Liver (tissue), 9 donors: ENCODE results near the gene GJC1. TPM values are rescaled to one million over a fixed set of nuclear protein-coding genes. Genes with fewer than 3 reads are reported as not detected.

Experiments used
- DNase-seq: peaks from one replicate; pipeline ENCODE4 v3.0.0-alpha.2; 2017; ENCODE audit warnings: low spot score
- H3K27ac ChIP-seq, 2 donors: one replicate each; pipeline ENCODE4 v1.7.0; 2013; ENCODE audit warnings: inconsistent platforms in 2 of 2, low read length in 2 of 2, control low read depth in 1 of 2, low read depth in 1 of 2, mild to moderate bottlenecking in 1 of 2
- H3K27me3 ChIP-seq, 4 donors: one replicate each; pipeline versions ENCODE4 v1.6.1 to v1.7.0; 2013; ENCODE audit warnings: low read length in 3 of 4, inconsistent platforms in 1 of 4, mild to moderate bottlenecking in 1 of 4, moderate library complexity in 1 of 4; ENCODE audit not compliant: control insufficient read depth in 4 of 4, insufficient read depth in 4 of 4
- H3K36me3 ChIP-seq, 4 donors: one replicate each; pipeline versions ENCODE4 v1.6.1 to v1.7.0; 2013; ENCODE audit warnings: low read length in 3 of 4, mild to moderate bottlenecking in 3 of 4, low read depth in 1 of 4, moderate library complexity in 1 of 4; ENCODE audit not compliant: control insufficient read depth in 4 of 4, insufficient read depth in 3 of 4
- H3K4me1 ChIP-seq, 4 donors: one replicate each; pipeline versions ENCODE4 v1.6.1 to v1.7.0; 2013; ENCODE audit warnings: low read length in 3 of 4, mild to moderate bottlenecking in 3 of 4, moderate library complexity in 1 of 4; ENCODE audit not compliant: control insufficient read depth in 4 of 4, insufficient read depth in 4 of 4
- H3K4me3 ChIP-seq, 3 donors: one replicate each; pipeline versions ENCODE4 v1.6.1 to v1.7.0; 2013; ENCODE audit warnings: low read length in 3 of 3, control low read depth in 1 of 3, low read depth in 1 of 3, mild to moderate bottlenecking in 1 of 3
- H3K9ac ChIP-seq, 2 donors: one replicate each; pipeline ENCODE4 v1.7.0; 2013; ENCODE audit warnings: low read length in 2 of 2, mild to moderate bottlenecking in 2 of 2, moderate library complexity in 2 of 2, control low read depth in 1 of 2, low read depth in 1 of 2
- H3K9me3 ChIP-seq, 4 donors: one replicate each; pipeline versions ENCODE4 v1.6.1 to v1.7.0; 2013; ENCODE audit warnings: low read length in 3 of 4; ENCODE audit not compliant: control insufficient read depth in 4 of 4
- EGR1 ChIP-seq, 2 donors: IDR thresholded peaks; 2 replicates each; pipeline ENCODE4 v1.6.1; 2016 to 2018; ENCODE audit warnings: antibody characterized with exemption in 2 of 2, low read depth in 2 of 2
- FOXA1 ChIP-seq: IDR thresholded peaks from 2 replicates; pipeline ENCODE4 v1.6.1; 2016; ENCODE audit warnings: antibody characterized with exemption
- FOXA2 ChIP-seq: IDR thresholded peaks from 2 replicates; pipeline ENCODE4 v1.6.1; 2016; ENCODE audit warnings: antibody characterized with exemption
- GABPA ChIP-seq, 2 donors: IDR thresholded peaks in 1 of 2; conservative IDR thresholded peaks in 1 of 2; 2 replicates each; pipeline ENCODE4 v1.6.1; 2016; ENCODE audit warnings: antibody characterized with exemption in 2 of 2, mild to moderate bottlenecking in 1 of 2, moderate library complexity in 1 of 2
- HNF4A ChIP-seq, 2 donors: conservative IDR thresholded peaks; 2 replicates each; pipeline ENCODE4 v1.6.1; 2016; ENCODE audit warnings: antibody characterized with exemption in 2 of 2, mild to moderate bottlenecking in 2 of 2
- HNF4G ChIP-seq: IDR thresholded peaks from 2 replicates; pipeline ENCODE4 v1.6.1; 2016; ENCODE audit warnings: antibody characterized with exemption
- JUND ChIP-seq, 2 donors: IDR thresholded peaks; 2 replicates each; pipeline ENCODE4 v1.6.1; 2016; ENCODE audit warnings: antibody characterized with exemption in 2 of 2
- NR2F2 ChIP-seq: IDR thresholded peaks from 2 replicates; pipeline ENCODE4 v1.6.1; 2016; ENCODE audit warnings: antibody characterized with exemption
- RAD21 ChIP-seq, 2 donors: IDR thresholded peaks; 2 replicates each; pipeline ENCODE4 v1.6.1; 2016; ENCODE audit warnings: antibody characterized with exemption in 2 of 2, mild to moderate bottlenecking in 2 of 2
- RXRA ChIP-seq, 2 donors: IDR thresholded peaks; 2 replicates each; pipeline ENCODE4 v1.6.1; 2017 to 2018; ENCODE audit warnings: antibody characterized with exemption in 2 of 2, mild to moderate bottlenecking in 1 of 2
- TAF1 ChIP-seq: conservative IDR thresholded peaks from 2 replicates; pipeline ENCODE4 v1.6.1; 2016; ENCODE audit warnings: antibody characterized with exemption, mild to moderate bottlenecking
- YY1 ChIP-seq: IDR thresholded peaks from 2 replicates; pipeline ENCODE4 v1.6.1; 2016; ENCODE audit warnings: antibody characterized with exemption, mild to moderate bottlenecking
- WGBS: extraction: QIAGEN DNeasy Blood & Tissue Kit; methylation state at CpG from one replicate; pipeline ENCODE4 v1.1.7; 2013; 5-methylcytosine and 5-hydroxymethylcytosine counted together
- polyA plus RNA-seq, 2 donors: library from polyadenylated mRNA; stranded (reverse) in 1 of 2; unstranded in 1 of 2; fragments of 200-250 nt in 1 of 2; fragments of >200 nt in 1 of 2; fragmentation: Nextera tagmentation in 1 of 2; extraction: Ambion mirVana in 1 of 2; gene quantifications; one replicate each; pipeline versions ENCODE4 v1.2.1 to v1.2.3, GENCODE V29; 2013 to 2015
- total RNA-seq, 2 donors: library from RNA; depleted of rRNA; stranded (reverse); fragments of >200 nt; gene quantifications; one replicate each; pipeline ENCODE4 v1.2.3, GENCODE V29; 2014
- TF ChIP-seq, protein P1 (sequence below): IDR thresholded peaks from 2 replicates; pipeline ENCODE4 v1.6.1; 2016; ENCODE audit warnings: antibody characterized with exemption
- TF ChIP-seq, protein P2 (sequence below): IDR thresholded peaks from 2 replicates; pipeline ENCODE4 v1.6.1; 2016; ENCODE audit warnings: antibody characterized with exemption
- TF ChIP-seq, protein P3 (sequence below): IDR thresholded peaks from 2 replicates; pipeline ENCODE4 v1.6.1; 2016; ENCODE audit warnings: antibody characterized with exemption
- TF ChIP-seq, protein P4 (sequence below): fragments of 150-350 bp; IDR thresholded peaks from 2 replicates; pipeline ENCODE4 v1.5.1; 2017; ENCODE audit warnings: improper control_type of control experiment, low read depth, low read length; ENCODE audit not compliant: missing input control
- TF ChIP-seq, protein P5 (sequence below): IDR thresholded peaks from 2 replicates; pipeline ENCODE4 v1.6.1; 2016; ENCODE audit warnings: antibody characterized with exemption, mild to moderate bottlenecking
- donor health status: healthy.
- donor health status: healthy.
- donor health status: healthy.
- donor health status: healthy.
- donor health status: healthy.

Gene GJC1
- total and polyA plus RNA-seq, 4 donors: 0.17 to 1.4 (median 0.77) TPM

DNA sequence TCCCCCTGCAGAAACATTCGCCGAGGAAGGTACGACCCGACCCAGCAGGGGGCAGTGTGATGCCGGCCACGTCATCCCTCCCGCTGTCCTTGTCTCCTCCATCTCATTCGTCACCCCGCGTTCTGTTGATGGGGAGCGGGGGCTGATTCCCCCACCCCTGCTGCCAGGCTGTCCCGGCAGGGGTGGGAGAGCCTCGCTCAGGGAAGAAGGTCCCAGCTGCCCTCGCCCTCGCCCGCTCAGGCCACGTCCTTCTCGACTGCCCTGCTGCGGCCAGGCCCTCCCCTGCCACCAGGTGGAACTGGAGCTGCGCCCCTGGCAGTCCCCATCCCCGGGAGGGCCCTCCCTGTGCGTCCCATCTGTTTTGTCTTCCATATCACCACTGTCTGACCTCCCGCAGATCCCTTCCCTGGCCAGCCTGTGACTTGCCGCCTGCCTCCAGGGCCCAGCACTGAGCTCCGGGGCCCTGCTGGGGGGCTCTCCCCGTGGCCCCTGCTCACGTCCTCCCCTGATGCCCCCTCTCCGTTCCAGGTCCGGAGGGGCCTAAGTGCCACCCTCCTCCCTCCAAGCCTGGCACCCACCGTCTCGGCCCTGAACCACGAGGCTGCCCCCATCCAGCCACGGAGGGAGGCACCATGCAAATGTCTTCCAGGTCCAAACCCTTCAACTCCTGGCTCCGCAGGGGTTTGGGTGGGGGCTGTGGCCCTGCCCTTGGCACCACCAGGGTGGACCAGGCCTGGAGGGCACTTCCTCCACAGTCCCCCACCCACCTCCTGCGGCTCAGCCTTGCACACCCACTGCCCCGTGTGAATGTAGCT, 50.7 kb downstream of the GJC1 start:
- no peak overlapping the region for H3K9ac ChIP-seq
- peak overlapping the region in 1 of 3 donors; percentile 40 for H3K4me3 ChIP-seq
- DNase-seq: peak; percentile 82
- H3K4me1 ChIP-seq: peaks cover 6 to 27% (median 17%) of the 10 kb centered on the region in 4 donors
- H3K27ac ChIP-seq: no peak overlapping the region
- H3K36me3 ChIP-seq: no peaks in the 10 kb centered on the region
- TF ChIP-seq GABPA (IDR thresholded peaks at IDR 0.05 in 1 of 2, conservative IDR thresholded peaks at IDR 0.05 in 1 of 2): no peak
- no peak for TF ChIP-seq HNF4A (conservative IDR thresholded peaks at IDR 0.05)
- TF ChIP-seq, protein P1, sequence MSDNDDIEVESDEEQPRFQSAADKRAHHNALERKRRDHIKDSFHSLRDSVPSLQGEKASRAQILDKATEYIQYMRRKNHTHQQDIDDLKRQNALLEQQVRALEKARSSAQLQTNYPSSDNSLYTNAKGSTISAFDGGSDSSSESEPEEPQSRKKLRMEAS: no peak
- TF ChIP-seq, protein P2, sequence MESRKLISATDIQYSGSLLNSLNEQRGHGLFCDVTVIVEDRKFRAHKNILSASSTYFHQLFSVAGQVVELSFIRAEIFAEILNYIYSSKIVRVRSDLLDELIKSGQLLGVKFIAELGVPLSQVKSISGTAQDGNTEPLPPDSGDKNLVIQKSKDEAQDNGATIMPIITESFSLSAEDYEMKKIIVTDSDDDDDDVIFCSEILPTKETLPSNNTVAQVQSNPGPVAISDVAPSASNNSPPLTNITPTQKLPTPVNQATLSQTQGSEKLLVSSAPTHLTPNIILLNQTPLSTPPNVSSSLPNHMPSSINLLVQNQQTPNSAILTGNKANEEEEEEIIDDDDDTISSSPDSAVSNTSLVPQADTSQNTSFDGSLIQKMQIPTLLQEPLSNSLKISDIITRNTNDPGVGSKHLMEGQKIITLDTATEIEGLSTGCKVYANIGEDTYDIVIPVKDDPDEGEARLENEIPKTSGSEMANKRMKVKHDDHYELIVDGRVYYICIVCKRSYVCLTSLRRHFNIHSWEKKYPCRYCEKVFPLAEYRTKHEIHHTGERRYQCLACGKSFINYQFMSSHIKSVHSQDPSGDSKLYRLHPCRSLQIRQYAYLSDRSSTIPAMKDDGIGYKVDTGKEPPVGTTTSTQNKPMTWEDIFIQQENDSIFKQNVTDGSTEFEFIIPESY: no peak
- TF ChIP-seq FOXA2: no peak
- no peak for TF ChIP-seq RXRA (IDR thresholded peaks at IDR 0.05)
- TF ChIP-seq EGR1 (IDR thresholded peaks at IDR 0.05; ENCODE audit: low read depth in 2 of 2): no peak
- no peak for TF ChIP-seq HNF4G
- TF ChIP-seq, protein P3, sequence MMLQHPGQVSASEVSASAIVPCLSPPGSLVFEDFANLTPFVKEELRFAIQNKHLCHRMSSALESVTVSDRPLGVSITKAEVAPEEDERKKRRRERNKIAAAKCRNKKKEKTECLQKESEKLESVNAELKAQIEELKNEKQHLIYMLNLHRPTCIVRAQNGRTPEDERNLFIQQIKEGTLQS: no peak
- TF ChIP-seq FOXA1: no peak
- TF ChIP-seq, protein P4, sequence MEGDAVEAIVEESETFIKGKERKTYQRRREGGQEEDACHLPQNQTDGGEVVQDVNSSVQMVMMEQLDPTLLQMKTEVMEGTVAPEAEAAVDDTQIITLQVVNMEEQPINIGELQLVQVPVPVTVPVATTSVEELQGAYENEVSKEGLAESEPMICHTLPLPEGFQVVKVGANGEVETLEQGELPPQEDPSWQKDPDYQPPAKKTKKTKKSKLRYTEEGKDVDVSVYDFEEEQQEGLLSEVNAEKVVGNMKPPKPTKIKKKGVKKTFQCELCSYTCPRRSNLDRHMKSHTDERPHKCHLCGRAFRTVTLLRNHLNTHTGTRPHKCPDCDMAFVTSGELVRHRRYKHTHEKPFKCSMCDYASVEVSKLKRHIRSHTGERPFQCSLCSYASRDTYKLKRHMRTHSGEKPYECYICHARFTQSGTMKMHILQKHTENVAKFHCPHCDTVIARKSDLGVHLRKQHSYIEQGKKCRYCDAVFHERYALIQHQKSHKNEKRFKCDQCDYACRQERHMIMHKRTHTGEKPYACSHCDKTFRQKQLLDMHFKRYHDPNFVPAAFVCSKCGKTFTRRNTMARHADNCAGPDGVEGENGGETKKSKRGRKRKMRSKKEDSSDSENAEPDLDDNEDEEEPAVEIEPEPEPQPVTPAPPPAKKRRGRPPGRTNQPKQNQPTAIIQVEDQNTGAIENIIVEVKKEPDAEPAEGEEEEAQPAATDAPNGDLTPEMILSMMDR: peak; percentile 71
- no peak for TF ChIP-seq YY1
- no peak for TF ChIP-seq TAF1
- peak in 1 of 2 donors; percentile 33 for TF ChIP-seq JUND (IDR thresholded peaks at IDR 0.05)
- TF ChIP-seq, protein P5, sequence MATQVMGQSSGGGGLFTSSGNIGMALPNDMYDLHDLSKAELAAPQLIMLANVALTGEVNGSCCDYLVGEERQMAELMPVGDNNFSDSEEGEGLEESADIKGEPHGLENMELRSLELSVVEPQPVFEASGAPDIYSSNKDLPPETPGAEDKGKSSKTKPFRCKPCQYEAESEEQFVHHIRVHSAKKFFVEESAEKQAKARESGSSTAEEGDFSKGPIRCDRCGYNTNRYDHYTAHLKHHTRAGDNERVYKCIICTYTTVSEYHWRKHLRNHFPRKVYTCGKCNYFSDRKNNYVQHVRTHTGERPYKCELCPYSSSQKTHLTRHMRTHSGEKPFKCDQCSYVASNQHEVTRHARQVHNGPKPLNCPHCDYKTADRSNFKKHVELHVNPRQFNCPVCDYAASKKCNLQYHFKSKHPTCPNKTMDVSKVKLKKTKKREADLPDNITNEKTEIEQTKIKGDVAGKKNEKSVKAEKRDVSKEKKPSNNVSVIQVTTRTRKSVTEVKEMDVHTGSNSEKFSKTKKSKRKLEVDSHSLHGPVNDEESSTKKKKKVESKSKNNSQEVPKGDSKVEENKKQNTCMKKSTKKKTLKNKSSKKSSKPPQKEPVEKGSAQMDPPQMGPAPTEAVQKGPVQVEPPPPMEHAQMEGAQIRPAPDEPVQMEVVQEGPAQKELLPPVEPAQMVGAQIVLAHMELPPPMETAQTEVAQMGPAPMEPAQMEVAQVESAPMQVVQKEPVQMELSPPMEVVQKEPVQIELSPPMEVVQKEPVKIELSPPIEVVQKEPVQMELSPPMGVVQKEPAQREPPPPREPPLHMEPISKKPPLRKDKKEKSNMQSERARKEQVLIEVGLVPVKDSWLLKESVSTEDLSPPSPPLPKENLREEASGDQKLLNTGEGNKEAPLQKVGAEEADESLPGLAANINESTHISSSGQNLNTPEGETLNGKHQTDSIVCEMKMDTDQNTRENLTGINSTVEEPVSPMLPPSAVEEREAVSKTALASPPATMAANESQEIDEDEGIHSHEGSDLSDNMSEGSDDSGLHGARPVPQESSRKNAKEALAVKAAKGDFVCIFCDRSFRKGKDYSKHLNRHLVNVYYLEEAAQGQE: no peak
- no peak for TF ChIP-seq NR2F2
- peak; percentile 73 to 82 for TF ChIP-seq RAD21 (IDR thresholded peaks at IDR 0.05)
- 23% methylated on average over 36 of the region's 36 CpGs for WGBS
- H3K9me3 ChIP-seq: no peaks in the 10 kb centered on the region
- peaks cover 0 to 5% (median 0%) of the 10 kb centered on the region in 4 donors for H3K27me3 ChIP-seq
